K562 (cell line): ENCODE measurements around the gene LEMD1. TPM values are rescaled to one million over a fixed set of nuclear protein-coding genes. Genes with fewer than 3 reads are reported as not detected.

Experiments used
- ASH1L ChIP-seq: fragments of 450-650 bp; IDR thresholded peaks from 2 replicates; pipeline ENCODE4 v1.6.1; 2018; ENCODE audit warnings: borderline replicate concordance, mild to moderate bottlenecking, low read depth; ENCODE audit not compliant: partially characterized antibody
- GATAD2A ChIP-seq: fragments of 450-650 bp; IDR thresholded peaks from 2 replicates; pipeline ENCODE4 v1.6.1; 2017
- IFI16 ChIP-seq: fragments of 250-450 bp; sonication (Bioruptor Pico); IDR thresholded peaks from 2 replicates; pipeline ENCODE4 v2.1.2; 2022; ENCODE audit warnings: mild to moderate bottlenecking, inconsistent platforms
- KHSRP ChIP-seq: fragments of 450-650 bp; IDR thresholded peaks from 2 replicates; pipeline ENCODE4 v1.6.1; 2017
- MAFF ChIP-seq: IDR thresholded peaks from 2 replicates; pipeline ENCODE4 v1.6.1; 2012; ENCODE audit warnings: low read length, improper control_type of control experiment
- PRMT5 ChIP-seq: sonication (generic); formaldehyde crosslinking; IDR thresholded peaks from 2 replicates; pipeline ENCODE4 v1.5.0; 2020; ENCODE audit warnings: missing genetic modification reagents
- RAD51 ChIP-seq: fragments of 450-650 bp; IDR thresholded peaks from 2 replicates; pipeline ENCODE4 v1.7.1; 2016; ENCODE audit warnings: low read depth, mild to moderate bottlenecking, borderline replicate concordance
- RB1 ChIP-seq: fragments of 450-650 bp; IDR thresholded peaks from 2 replicates; pipeline ENCODE4 v1.6.1; 2017; ENCODE audit warnings: low read depth, mild to moderate bottlenecking
- RCOR1 ChIP-seq, 2 experiments: IDR thresholded peaks; 2 replicates each; pipeline ENCODE4 v1.6.1; 2012; ENCODE audit warnings: low read depth in 2 of 2, low read length in 2 of 2, borderline replicate concordance in 1 of 2, improper control_type of control experiment in 1 of 2
- STAT5B ChIP-seq: fragments of 250-450 bp; sonication (Bioruptor Pico); IDR thresholded peaks from 2 replicates; pipeline ENCODE4 v1.8.0; 2021; ENCODE audit warnings: mild to moderate bottlenecking, inconsistent platforms
- TBP ChIP-seq: optimal IDR thresholded peaks from 2 replicates; pipeline ENCODE3; 2011; ENCODE audit warnings: low read depth, low read length, improper control_type of control experiment
- ZBED1 ChIP-seq: IDR thresholded peaks from 2 replicates; pipeline ENCODE4 v1.6.1; 2014
- ZKSCAN1 ChIP-seq: fragments of 150-350 bp; IDR thresholded peaks from 2 replicates; pipeline ENCODE4 v1.6.1; 2016; ENCODE audit warnings: low read depth, low read length
- polyA plus RNA-seq, 8 experiments: library from polyadenylated mRNA; depleted of rRNA in 4 of 8; stranded (reverse) in 5 of 8; unstranded in 3 of 8; fragments of >200 nt; fragmentation: Nextera tagmentation in 2 of 8; fragmentation: Illumina TruSeq in 1 of 8; extraction: Ambion mirVana in 2 of 8; extraction: Trizol in 1 of 8; gene quantifications; 2 replicates each; pipeline versions ENCODE4 v1.2.1 to v1.2.3, GENCODE V29; 2011 to 2014; ENCODE audit warnings: inconsistent platforms in 1 of 8, missing spikeins in 1 of 8
- total RNA-seq, 7 experiments: library from RNA; depleted of rRNA in 6 of 7; stranded (reverse); fragments of >200 nt in 6 of 7; fragmentation: Illumina TruSeq in 2 of 7; extraction: Trizol in 2 of 7; gene quantifications; 2 replicates each; pipeline versions ENCODE4 v1.2.1 to v1.2.3, GENCODE V29; 2011 to 2021; ENCODE audit warnings: low replicate concordance in 1 of 7
- TF ChIP-seq, protein P1 (sequence below): fragments of 250-450 bp; sonication (Bioruptor Pico); IDR thresholded peaks from 2 replicates; pipeline ENCODE4 v1.8.0; 2021; ENCODE audit warnings: moderate library complexity, mild to moderate bottlenecking, inconsistent platforms
- TF ChIP-seq, protein P2 (sequence below): sonication (generic); formaldehyde crosslinking; IDR thresholded peaks from 2 replicates; pipeline ENCODE4 v1.8.1; 2023; ENCODE audit warnings: mild to moderate bottlenecking, missing genetic modification reagents
- TF ChIP-seq, protein P3 (sequence below): IDR thresholded peaks from 2 replicates; pipeline ENCODE4 v1.6.1; 2011; ENCODE audit warnings: borderline replicate concordance, low read depth, mild to moderate bottlenecking, moderate library complexity, low read length; ENCODE audit not compliant: insufficient read depth, poor library complexity, severe bottlenecking
- TF ChIP-seq, protein P4 (sequence below): IDR thresholded peaks from 2 replicates; pipeline ENCODE4 v1.6.1; 2016; ENCODE audit warnings: missing genetic modification characterization, missing compliant biosample characterization
- TF ChIP-seq, protein P5 (sequence below): sonication (generic); formaldehyde crosslinking; IDR thresholded peaks from 2 replicates; pipeline ENCODE4 v1.8.0; 2022; ENCODE audit warnings: missing genetic modification reagents, mild to moderate bottlenecking, borderline replicate concordance

LEMD1 gene
- total and polyA plus RNA-seq, 9 of the 15 experiments (the other 6 are each of a cell fraction or from before 2014, with no cell fraction given), result 0.11 to 2.4 (median 0.57) TPM; not detected in 1

DNA sequence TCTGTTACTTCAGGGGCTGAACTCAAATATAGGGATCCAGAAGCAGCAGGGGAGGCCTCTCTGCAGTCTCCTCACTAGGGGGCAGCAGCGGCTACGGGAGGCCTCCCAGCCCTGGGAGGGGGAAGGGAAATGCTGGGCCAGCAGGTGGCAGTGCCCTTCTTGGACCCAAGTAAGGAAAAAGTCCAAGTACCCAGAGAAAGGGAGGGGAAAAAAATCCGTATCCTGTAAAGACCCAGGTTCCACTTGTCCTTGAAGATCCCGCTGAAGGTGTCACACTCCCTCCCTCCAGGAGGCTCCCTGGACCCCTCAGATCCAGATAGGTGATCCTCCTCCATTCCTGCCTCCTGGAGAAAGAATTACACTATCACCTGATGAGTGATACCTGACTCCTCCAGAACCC, 86.2 kb downstream of the LEMD1 start (continued):
- TF ChIP-seq, protein P1, sequence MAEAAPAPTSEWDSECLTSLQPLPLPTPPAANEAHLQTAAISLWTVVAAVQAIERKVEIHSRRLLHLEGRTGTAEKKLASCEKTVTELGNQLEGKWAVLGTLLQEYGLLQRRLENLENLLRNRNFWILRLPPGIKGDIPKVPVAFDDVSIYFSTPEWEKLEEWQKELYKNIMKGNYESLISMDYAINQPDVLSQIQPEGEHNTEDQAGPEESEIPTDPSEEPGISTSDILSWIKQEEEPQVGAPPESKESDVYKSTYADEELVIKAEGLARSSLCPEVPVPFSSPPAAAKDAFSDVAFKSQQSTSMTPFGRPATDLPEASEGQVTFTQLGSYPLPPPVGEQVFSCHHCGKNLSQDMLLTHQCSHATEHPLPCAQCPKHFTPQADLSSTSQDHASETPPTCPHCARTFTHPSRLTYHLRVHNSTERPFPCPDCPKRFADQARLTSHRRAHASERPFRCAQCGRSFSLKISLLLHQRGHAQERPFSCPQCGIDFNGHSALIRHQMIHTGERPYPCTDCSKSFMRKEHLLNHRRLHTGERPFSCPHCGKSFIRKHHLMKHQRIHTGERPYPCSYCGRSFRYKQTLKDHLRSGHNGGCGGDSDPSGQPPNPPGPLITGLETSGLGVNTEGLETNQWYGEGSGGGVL (CRISPR knock-in tag), result no peak
- TF ChIP-seq MAFF, result no peak
- peak; percentile 75 for TF ChIP-seq RB1
- TF ChIP-seq, protein P2, sequence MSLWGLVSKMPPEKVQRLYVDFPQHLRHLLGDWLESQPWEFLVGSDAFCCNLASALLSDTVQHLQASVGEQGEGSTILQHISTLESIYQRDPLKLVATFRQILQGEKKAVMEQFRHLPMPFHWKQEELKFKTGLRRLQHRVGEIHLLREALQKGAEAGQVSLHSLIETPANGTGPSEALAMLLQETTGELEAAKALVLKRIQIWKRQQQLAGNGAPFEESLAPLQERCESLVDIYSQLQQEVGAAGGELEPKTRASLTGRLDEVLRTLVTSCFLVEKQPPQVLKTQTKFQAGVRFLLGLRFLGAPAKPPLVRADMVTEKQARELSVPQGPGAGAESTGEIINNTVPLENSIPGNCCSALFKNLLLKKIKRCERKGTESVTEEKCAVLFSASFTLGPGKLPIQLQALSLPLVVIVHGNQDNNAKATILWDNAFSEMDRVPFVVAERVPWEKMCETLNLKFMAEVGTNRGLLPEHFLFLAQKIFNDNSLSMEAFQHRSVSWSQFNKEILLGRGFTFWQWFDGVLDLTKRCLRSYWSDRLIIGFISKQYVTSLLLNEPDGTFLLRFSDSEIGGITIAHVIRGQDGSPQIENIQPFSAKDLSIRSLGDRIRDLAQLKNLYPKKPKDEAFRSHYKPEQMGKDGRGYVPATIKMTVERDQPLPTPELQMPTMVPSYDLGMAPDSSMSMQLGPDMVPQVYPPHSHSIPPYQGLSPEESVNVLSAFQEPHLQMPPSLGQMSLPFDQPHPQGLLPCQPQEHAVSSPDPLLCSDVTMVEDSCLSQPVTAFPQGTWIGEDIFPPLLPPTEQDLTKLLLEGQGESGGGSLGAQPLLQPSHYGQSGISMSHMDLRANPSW (CRISPR knock-in tag), result no peak
- TF ChIP-seq, protein P3, sequence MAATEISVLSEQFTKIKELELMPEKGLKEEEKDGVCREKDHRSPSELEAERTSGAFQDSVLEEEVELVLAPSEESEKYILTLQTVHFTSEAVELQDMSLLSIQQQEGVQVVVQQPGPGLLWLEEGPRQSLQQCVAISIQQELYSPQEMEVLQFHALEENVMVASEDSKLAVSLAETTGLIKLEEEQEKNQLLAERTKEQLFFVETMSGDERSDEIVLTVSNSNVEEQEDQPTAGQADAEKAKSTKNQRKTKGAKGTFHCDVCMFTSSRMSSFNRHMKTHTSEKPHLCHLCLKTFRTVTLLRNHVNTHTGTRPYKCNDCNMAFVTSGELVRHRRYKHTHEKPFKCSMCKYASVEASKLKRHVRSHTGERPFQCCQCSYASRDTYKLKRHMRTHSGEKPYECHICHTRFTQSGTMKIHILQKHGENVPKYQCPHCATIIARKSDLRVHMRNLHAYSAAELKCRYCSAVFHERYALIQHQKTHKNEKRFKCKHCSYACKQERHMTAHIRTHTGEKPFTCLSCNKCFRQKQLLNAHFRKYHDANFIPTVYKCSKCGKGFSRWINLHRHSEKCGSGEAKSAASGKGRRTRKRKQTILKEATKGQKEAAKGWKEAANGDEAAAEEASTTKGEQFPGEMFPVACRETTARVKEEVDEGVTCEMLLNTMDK, result peak; percentile 90
- TF ChIP-seq ZKSCAN1, result peak; percentile 25; the same call in 1 of the 2 replicates
- TF ChIP-seq, protein P4, sequence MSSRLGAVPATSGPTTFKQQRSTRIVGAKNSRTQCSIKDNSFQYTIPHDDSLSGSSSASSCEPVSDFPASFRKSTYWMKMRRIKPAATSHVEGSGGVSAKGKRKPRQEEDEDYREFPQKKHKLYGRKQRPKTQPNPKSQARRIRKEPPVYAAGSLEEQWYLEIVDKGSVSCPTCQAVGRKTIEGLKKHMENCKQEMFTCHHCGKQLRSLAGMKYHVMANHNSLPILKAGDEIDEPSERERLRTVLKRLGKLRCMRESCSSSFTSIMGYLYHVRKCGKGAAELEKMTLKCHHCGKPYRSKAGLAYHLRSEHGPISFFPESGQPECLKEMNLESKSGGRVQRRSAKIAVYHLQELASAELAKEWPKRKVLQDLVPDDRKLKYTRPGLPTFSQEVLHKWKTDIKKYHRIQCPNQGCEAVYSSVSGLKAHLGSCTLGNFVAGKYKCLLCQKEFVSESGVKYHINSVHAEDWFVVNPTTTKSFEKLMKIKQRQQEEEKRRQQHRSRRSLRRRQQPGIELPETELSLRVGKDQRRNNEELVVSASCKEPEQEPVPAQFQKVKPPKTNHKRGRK (tag), result no peak
- no peak for TF ChIP-seq KHSRP
- TF ChIP-seq, protein P5, sequence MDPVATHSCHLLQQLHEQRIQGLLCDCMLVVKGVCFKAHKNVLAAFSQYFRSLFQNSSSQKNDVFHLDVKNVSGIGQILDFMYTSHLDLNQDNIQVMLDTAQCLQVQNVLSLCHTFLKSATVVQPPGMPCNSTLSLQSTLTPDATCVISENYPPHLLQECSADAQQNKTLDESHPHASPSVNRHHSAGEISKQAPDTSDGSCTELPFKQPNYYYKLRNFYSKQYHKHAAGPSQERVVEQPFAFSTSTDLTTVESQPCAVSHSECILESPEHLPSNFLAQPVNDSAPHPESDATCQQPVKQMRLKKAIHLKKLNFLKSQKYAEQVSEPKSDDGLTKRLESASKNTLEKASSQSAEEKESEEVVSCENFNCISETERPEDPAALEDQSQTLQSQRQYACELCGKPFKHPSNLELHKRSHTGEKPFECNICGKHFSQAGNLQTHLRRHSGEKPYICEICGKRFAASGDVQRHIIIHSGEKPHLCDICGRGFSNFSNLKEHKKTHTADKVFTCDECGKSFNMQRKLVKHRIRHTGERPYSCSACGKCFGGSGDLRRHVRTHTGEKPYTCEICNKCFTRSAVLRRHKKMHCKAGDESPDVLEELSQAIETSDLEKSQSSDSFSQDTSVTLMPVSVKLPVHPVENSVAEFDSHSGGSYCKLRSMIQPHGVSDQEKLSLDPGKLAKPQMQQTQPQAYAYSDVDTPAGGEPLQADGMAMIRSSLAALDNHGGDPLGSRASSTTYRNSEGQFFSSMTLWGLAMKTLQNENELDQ (CRISPR knock-in tag), result no peak
- no peak for TF ChIP-seq STAT5B (CRISPR knock-in tag)
- no peak for TF ChIP-seq IFI16 (CRISPR knock-in tag)
- no peak for TF ChIP-seq ASH1L
- TF ChIP-seq TBP, result peak; percentile 20
- TF ChIP-seq GATAD2A, result no peak
- peak in 1 of 2 experiments; percentile 58; a peak in 2 of 4 replicates for TF ChIP-seq RCOR1 (IDR thresholded peaks at IDR 0.05; ENCODE audit: borderline replicate concordance in 1 of 2, low read depth in 2 of 2, low read length in 2 of 2)
- TF ChIP-seq PRMT5 (CRISPR knock-in tag), result no peak
- no peak for TF ChIP-seq ZBED1
- no peak for TF ChIP-seq RAD51
